Common myeloid progenitor, CD34-positive (primary cell): ENCODE data around the gene PIP4K2B.

Source experiments
- CTCF ChIA-PET: fragments of 350-600 bp; sonication (Branson Sonifier 250); formaldehyde crosslinking; loops from one replicate; lab custom pipeline; 2021; ENCODE audit warnings: antibody characterized with exemption; lab: Charles Lee
- POLR2A ChIA-PET: fragments of 350-600 bp; sonication (Branson Sonifier 250); formaldehyde crosslinking; loops from one replicate; lab custom pipeline; 2021; ENCODE audit warnings: antibody characterized with exemption; lab: Charles Lee
- DNase-seq, 3 donors: peaks; one replicate each; pipeline versions ENCODE4 v3.0.0 to v3.0.0-alpha.2; 2013
- H3K27ac ChIP-seq, 2 experiments: 1 replicate in 1 of 2; 2 replicates in 1 of 2; pipeline ENCODE4 v1.7.0; 2013; ENCODE audit warnings: inconsistent platforms in 2 of 2, low read length in 2 of 2, mild to moderate bottlenecking in 2 of 2, low read depth in 1 of 2, moderate library complexity in 1 of 2; ENCODE audit not compliant: severe bottlenecking in 2 of 2, insufficient read depth in 1 of 2, poor library complexity in 1 of 2
- H3K27me3 ChIP-seq, 5 experiments: replicated peaks in 2 of 5; 1 replicate in 3 of 5; 2 replicates in 2 of 5; pipeline versions ENCODE4 v1.6.1 to v1.7.0; 2013; ENCODE audit warnings: low read length in 4 of 5, mild to moderate bottlenecking in 2 of 5, moderate library complexity in 2 of 5, inconsistent platforms in 1 of 5; ENCODE audit not compliant: insufficient read depth in 5 of 5, control insufficient read depth in 4 of 5
- H3K36me3 ChIP-seq, 4 experiments: 1 replicate in 2 of 4; 2 replicates in 2 of 4; pipeline versions ENCODE4 v1.6.1 to v1.7.0; 2013; ENCODE audit warnings: low read length in 3 of 4, control low read depth in 1 of 4, mild to moderate bottlenecking in 1 of 4; ENCODE audit not compliant: control insufficient read depth in 4 of 4, insufficient read depth in 4 of 4
- H3K4me1 ChIP-seq, 4 experiments: 1 replicate in 3 of 4; 2 replicates in 1 of 4; pipeline versions ENCODE4 v1.6.1 to v1.7.1; 2013; ENCODE audit warnings: low read length in 3 of 4, mild to moderate bottlenecking in 3 of 4, control low read depth in 1 of 4, inconsistent platforms in 1 of 4, moderate library complexity in 1 of 4; ENCODE audit not compliant: control insufficient read depth in 4 of 4, insufficient read depth in 4 of 4; ENCODE audit errors: control extremely low read depth in 1 of 4
- H3K4me3 ChIP-seq, 7 experiments: 1 replicate in 4 of 7; 2 replicates in 3 of 7; pipeline versions ENCODE4 v1.5.1 to v1.7.0; 2013; ENCODE audit warnings: mild to moderate bottlenecking in 7 of 7, low read length in 6 of 7, moderate library complexity in 6 of 7, inconsistent platforms in 2 of 7, low read depth in 2 of 7, control low read depth in 1 of 7; ENCODE audit not compliant: insufficient read depth in 4 of 7, control insufficient read depth in 1 of 7; ENCODE audit errors: extremely low read depth in 1 of 7
- H3K9me3 ChIP-seq, 5 experiments: 1 replicate in 4 of 5; 2 replicates in 1 of 5; pipeline versions ENCODE4 v1.6.1 to v1.7.1; 2013; ENCODE audit warnings: low read length in 4 of 5, mild to moderate bottlenecking in 2 of 5, inconsistent platforms in 1 of 5, low read depth in 1 of 5, moderate library complexity in 1 of 5; ENCODE audit not compliant: control insufficient read depth in 4 of 5, insufficient read depth in 2 of 5; ENCODE audit errors: control extremely low read depth in 1 of 5
- WGBS: methylation state at CpG from one replicate; pipeline ENCODE4 v1.1.5; 2013; ENCODE audit not compliant: insufficient coverage; 5-methylcytosine and 5-hydroxymethylcytosine counted together

Gene PIP4K2B

DNA sequence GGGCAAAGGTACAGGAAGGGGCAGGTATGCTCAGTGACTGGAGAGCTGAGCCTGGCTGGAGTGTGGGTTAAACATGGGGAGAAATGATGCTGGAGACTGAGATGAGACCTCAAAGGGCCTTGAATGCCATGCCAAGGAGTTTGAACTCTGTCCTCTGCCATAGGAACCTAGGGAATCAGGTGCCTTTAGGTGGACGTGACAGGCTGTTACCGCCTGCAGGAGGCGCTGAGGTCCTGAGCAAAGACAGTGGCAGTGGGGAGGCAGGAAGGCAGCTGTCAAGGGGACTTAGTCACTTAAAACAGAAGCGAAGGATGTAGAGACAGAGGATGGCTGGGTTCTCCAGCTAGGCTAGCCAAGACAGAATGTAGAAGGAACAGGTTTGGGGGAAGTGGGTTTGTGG is 37.7 kb downstream of the PIP4K2B start:
- Histone ChIP-seq H3K27ac (no peak overlapping the region), H3K27me3 (no peaks in the 10 kb centered on the region), H3K9me3 (no peaks in the 10 kb centered on the region), H3K4me1 (no peaks in the 10 kb centered on the region), H3K36me3 (peaks cover 21 to 76% (median 61%) of the 10 kb centered on the region in 4 experiments), H3K4me3 (no peak overlapping the region)
- CTCF ChIA-PET, result interaction anchor here (0.7 to 1.8 kb wide), 8 partner anchors 8 to 221 kb away, joined by 3 to 6 read pairs (median 4); no protein-coding TSS in a partner anchor
- DNase-seq, result peak; percentile 29 to 66 (median 65)
- WGBS, result 91% methylated on average over 4 of the region's 4 CpGs
- POLR2A ChIA-PET, result interaction anchor here (1.6 kb wide), 1 partner anchor 17 kb away, joined by 3 read pairs; no protein-coding TSS in a partner anchor

GRCh38 chr17:38753071-38753506 is 46.3 kb downstream of the PIP4K2B start:
- 16% methylated on average over 17 of the region's 22 CpGs for WGBS

GRCh38 chr17:38752308-38753070 is 46.9 kb downstream of the PIP4K2B start, which contains the start of gene PSMB3:
PSMB3 (plus strand) TSS chr17:38752741; CDS start chr17:38752827, 86 bp downstream.
- Histone ChIP-seq H3K27me3 (peaks cover 11 to 39% (median 20%) of the 10 kb centered on the region in 5 experiments), H3K27ac (peak within 1 kb of the TSS; percentile 88 to 92), H3K36me3 (peaks cover 7 to 27% (median 18%) of the 10 kb centered on the region in 4 experiments), H3K9me3 (no peaks in the 10 kb centered on the region), H3K4me1 (peaks cover 5 to 53% (median 52%) of the 10 kb centered on the region in 4 experiments), H3K4me3 (peak within 1 kb of the TSS; percentile 82 to 100 (median 96))
- WGBS, result 0% methylated on average over 44 of the region's 44 CpGs
- POLR2A ChIA-PET, result interaction anchor here (1.2 to 1.7 kb wide), 3 partner anchors 47 to 117 kb away, joined by 3 to 5 read pairs (median 4); partner anchors contain the start of gene PIP4K2B
- peak; percentile 100 for DNase-seq
- CTCF ChIA-PET, result interaction anchor here (0.8 to 1.6 kb wide), 6 partner anchors 10 to 29 kb away, joined by 3 to 4 read pairs (median 3); no protein-coding TSS in a partner anchor

More at GRCh38 chr17:38753071-38753506, 46.3 kb downstream of the PIP4K2B start:
- peak overlapping the region; percentile 88 to 92 for H3K27ac ChIP-seq
- DNase-seq, result no peak
- ChIA-PET POLR2A (interaction anchor here (1.7 kb wide), 1 partner anchor 46 kb away, joined by 5 read pairs; the partner anchor contains the start of gene PIP4K2B), CTCF (interaction anchor here (1.6 kb wide), 1 partner anchor 18 kb away, joined by 4 read pairs; no protein-coding TSS in a partner anchor)
- no peaks in the 10 kb centered on the region for H3K9me3 ChIP-seq
- H3K4me1 ChIP-seq, result peaks cover 5 to 48% (median 46%) of the 10 kb centered on the region in 4 experiments
- H3K4me3 ChIP-seq, result peak overlapping the region; percentile 82 to 100 (median 96)
- H3K27me3 ChIP-seq, result peaks cover 11 to 34% (median 20%) of the 10 kb centered on the region in 5 experiments
- H3K36me3 ChIP-seq, result peaks cover 11 to 31% (median 19%) of the 10 kb centered on the region in 4 experiments

- ChIA-PET CTCF (interaction anchor here (0.8 to 1.6 kb wide), 6 partner anchors 10 to 30 kb away, joined by 3 to 4 read pairs (median 3); no protein-coding TSS in a partner anchor), POLR2A (interaction anchor here (1.2 to 1.7 kb wide), 3 partner anchors 47 to 117 kb away, joined by 3 to 5 read pairs (median 4); partner anchors contain the start of gene PIP4K2B)
These were observed 47.5 kb downstream of the PIP4K2B start for GRCh38 chr17:38751808-38752307.

DNA sequence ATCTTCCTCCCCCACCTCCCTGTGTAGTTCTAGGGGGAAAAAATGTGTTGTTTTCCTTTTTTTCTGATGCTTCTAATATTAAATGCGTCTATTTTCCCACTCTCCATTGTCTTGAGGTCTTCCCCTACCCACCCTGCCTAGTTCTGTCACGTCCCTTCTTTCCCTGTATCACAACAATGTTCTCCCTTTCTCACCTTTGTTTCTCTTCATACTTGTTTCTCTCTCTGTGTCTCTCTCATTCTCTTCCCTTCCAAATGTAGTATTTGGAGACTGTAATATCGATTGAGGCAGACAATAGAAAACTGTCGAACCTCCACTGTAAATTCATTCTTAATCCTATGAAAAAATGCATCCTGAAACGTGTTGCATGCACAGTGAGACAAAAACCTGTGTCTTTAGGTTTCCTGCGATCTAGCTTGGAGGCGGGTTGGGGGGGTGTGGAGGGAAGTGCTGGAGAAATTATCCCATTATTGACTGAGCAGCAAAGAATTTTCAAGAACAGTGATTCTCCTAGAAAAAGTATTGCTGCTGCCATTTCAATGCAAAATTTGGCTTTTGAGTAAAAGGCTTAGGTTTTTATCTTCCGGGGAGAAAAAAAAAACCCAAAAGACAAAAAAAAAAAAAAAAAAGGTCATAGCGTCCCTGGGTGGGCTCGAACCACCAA is 48.1 kb downstream of the PIP4K2B start:
- POLR2A ChIA-PET, result interaction anchor here (1.2 kb wide), 2 partner anchors 49 to 118 kb away, joined by 3 to 4 read pairs; no protein-coding TSS in a partner anchor
- Histone ChIP-seq H3K4me1 (peaks cover 5 to 65% (median 61%) of the 10 kb centered on the region in 4 experiments), H3K36me3 (peaks cover 7 to 23% (median 15%) of the 10 kb centered on the region in 4 experiments), H3K4me3 (peak overlapping the region in 6 of 7 experiments; percentile 90 to 100 (median 97)), H3K27ac (no peak overlapping the region), H3K27me3 (peaks cover 12 to 50% (median 27%) of the 10 kb centered on the region in 5 experiments), H3K9me3 (no peaks in the 10 kb centered on the region)
- no peak for DNase-seq
- WGBS, result 0% methylated on average over 5 of the region's 10 CpGs
- CTCF ChIA-PET, result interaction anchor here (0.6 to 1.5 kb wide), 6 partner anchors 9 to 30 kb away, joined by 3 to 4 read pairs (median 3); no protein-coding TSS in a partner anchor

More at GRCh38 chr17:38751808-38752307, 47.5 kb downstream of the PIP4K2B start:
- 0% methylated on average over 28 of the region's 44 CpGs for WGBS
- H3K4me3 ChIP-seq, result peak overlapping the region; percentile 62 to 100 (median 96)
- no peaks in the 10 kb centered on the region for H3K9me3 ChIP-seq
- H3K36me3 ChIP-seq, result peaks cover 7 to 27% (median 16%) of the 10 kb centered on the region in 4 experiments
- H3K4me1 ChIP-seq, result peaks cover 5 to 59% (median 57%) of the 10 kb centered on the region in 4 experiments
- peak; percentile 68 to 87 (median 86) for DNase-seq
- peaks cover 12 to 45% (median 22%) of the 10 kb centered on the region in 5 experiments for H3K27me3 ChIP-seq
- peak overlapping the region in 1 of 2 experiments; percentile 51 for H3K27ac ChIP-seq
